Stimulated activated CD8-positive, alpha-beta memory T cell treated with anti-CD3 and anti-CD28 coated beads, Interleukin-4, amount 100 ng/mL, for 1 hour (primary cell): Measurements from ENCODE around the gene ST8SIA4.

Experiments
- DNase-seq, 2 donors: peaks; one replicate each; pipeline ENCODE4 v3.0.0-alpha.2; 2020; ENCODE audit warnings: low read depth in 2 of 2, low spot score in 1 of 2

ST8SIA4 gene

DNA sequence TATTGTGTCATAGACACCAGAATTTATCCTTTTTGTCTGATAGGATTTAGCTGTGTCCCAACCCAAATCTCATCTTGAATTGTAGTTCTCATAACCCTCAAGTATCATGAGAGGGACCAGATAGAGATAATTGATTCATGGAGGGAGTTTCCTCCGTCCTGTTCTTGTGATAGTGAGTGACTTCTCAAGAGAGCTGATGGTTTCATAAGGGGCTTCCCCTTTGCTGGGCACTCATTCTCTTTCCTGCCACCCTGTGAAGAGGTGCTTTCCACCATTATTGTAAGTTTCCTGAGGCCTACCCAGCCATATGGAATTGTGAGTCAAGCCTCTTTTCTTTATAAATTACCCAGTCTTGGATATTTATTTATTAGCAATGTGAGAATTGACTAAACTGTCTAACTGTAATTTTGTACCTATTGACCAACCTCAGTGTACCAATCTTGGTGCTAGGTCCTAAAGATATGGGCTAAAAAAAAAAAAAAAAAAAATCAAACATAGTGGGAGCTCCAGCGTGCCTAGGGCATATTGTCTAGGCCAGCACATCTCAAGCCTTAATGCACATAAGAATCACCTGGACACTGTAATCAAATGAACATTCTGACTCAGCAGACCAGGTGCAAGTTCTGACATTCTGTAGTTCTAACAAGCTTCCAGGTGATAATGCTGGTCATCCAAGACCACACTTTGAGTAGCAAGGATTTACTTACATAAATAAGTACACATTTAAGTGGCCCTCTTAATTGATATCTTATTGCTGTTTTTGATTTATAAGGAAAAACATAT, 30.5 kb downstream of the ST8SIA4 start:
- no peak for DNase-seq

DNA sequence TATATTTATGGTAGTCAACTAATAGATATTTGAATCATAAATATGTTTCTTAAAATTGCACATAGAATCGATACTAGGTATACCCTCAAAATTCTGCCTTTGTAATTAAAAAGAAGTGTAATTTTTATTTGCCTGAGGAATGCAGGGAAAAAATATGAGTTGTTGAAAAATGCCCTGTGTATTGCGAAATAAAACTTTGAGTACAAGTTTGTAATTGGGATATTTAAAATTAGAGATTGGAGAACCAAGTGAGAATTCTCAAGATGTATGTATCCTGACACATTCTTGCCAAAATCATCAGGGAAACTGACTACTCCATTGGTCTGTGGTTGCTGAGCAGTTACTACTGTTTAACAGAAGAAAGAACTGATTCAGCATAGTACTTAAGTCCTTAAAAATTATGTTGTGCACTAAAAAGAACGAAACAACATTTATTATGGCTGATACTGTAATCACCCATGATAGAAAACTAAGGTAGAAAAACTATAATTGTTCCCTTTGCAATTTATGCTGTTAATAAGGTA, 36.0 kb downstream of the ST8SIA4 start:
- DNase-seq: no peak

DNA sequence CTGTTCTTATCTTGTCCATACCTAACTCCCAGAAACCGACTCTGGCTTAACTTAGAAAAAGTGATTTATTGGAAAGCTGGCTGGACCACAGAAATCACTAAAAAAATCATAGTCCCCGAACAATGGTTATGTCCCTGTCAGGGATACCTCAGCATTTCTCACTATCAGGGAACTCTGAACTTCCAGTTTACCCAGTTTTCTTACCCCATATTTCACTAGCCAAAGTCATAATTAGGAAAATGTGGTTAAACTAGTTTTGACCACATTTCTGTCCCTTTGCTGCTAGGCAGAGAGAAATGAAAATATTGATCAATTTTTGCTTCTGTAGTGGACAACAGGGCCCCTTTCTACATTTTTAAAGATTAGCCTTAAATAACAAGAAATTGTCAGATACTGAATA, 38.2 kb downstream of the ST8SIA4 start:
- DNase-seq: no peak

DNA sequence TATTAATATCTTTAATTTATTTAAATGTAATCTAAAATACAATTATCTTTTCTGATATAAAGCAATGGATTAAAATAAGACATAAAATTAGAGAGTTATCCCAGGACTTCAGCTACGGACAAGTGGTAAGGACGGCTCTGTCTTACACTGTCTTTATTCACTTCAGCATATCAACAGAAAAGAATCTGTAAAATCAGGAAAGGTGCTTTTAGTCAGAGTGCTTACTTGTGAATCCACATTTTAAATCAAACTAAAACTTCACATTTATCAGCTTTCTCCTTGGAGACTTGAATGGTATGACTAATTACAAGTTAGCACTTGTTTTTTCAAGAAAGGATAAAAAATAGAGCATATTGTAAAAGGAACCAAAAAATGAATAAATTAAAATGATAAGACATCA, 39.3 kb downstream of the ST8SIA4 start:
- no peak for DNase-seq

DNA sequence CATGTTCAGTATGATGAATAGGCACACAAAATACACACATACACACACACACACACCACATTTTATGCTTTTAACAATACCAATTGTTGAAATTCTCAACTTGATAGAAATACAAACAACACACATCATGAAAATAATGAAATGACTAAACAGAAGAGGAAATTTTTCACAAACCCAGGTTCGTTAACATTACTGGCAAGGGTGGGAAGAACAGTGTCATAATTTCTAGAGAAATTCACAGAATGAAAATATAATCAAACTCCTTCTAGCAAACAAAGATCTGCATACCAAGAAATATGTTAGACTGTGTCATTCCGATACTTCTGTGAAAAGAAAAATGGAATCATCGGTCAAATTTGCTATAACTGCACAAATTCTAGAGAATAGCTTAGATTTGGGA, 41.9 kb downstream of the ST8SIA4 start:
- DNase-seq: no peak

DNA sequence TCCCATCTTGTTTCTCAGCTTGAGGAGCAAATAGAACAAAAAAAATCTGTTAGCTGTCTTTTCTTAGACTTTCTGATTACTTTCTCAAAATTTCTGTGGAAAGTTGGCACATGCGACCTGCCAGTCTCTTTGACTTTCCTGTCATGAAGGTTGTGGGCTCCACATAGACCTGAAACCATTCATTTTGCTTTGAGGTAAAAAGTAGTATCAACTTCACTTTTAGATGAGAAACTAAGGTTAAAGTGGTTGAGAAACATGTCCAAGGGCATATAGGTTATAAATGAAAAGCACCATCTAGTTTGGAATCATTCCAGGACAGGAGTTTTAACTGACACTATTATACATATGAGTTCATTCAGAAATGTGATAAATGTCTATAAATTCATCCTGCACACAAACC, 42.7 kb downstream of the ST8SIA4 start:
- no peak for DNase-seq

DNA sequence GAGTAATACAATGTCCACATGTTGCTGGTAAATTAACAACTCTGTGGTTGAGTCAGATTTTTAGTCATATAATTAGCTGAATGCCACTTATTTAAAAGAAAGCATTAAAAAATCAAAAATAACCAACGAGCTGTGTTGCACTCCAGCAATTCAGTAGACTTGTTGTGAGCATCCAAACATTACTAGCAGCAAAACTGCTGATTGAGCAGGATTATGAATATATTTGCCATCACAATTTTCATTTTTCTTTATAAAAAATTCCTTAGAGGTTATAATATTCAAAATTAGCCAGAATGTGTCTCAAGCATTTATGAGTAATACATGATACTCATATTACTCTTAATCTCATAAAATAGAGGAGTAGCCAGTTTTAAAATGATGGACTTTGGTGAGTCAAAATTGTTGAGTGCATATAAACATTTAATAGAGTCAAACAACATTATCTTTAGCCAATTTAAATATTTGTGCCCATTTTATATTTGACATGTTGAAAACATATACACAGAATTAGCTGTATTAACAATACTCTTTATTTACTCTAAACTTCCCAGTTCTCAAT, 44.0 kb downstream of the ST8SIA4 start:
- no peak for DNase-seq

DNA sequence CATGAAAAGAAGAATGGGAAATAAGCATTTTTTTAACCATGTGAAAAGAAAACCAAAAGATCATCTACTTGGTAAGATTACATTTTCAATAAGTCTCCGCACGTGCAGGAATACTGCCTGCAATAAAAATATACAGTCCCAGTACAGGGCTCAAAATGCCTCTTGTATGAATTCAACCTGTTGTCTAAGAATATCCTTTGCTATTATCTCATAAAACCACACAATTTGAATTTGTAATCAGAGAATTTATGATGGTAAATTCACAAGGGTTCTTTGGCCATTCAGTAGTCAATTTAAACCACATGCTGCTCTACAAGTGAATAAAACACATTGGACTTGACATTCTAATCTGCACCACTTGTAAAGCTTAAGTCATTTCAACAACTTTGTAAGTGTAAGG, 46.6 kb downstream of the ST8SIA4 start:
- no peak for DNase-seq

DNA sequence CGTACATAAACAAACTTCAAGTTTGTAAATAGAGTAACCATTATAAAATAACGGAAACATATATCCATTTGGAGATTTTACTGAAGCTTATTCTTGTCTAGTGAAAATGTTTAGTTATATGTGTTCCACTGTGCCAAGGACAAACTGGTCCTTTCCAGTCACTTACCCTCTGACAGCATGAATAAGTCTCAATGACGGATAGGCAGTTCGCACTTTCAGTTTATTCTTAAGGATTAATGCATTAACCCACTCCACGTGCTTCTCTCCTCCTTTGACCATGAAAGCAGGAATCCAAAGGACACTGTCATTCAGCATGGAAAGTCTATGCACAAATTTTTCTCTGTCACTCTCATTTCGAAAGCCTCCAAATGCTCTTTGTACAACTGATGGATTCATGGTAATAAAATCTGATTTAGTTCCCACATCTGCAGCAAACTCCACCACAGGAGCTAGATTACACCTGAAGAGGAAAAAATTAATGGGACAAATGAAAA, 47.1 kb downstream of the ST8SIA4 start:
- no peak for DNase-seq

DNA sequence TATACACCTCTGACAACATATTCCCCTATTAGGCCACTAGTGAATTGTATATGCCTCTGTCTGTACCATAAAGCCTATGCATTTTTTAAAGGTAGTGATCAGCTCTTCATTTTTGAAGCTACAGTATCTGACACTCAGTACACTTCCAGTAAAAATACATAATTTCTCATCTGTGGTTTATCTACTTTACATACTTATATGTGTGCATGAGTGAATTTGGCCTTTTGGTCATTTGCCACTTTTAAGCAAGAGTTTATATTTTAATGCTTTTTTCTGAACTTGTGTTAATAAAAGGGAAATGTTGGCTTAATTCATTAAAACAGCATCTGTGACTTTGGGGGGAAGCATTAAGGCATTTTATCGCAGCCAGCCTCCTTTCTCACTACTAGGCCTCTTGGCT, 47.8 kb downstream of the ST8SIA4 start:
- DNase-seq: no peak

DNA sequence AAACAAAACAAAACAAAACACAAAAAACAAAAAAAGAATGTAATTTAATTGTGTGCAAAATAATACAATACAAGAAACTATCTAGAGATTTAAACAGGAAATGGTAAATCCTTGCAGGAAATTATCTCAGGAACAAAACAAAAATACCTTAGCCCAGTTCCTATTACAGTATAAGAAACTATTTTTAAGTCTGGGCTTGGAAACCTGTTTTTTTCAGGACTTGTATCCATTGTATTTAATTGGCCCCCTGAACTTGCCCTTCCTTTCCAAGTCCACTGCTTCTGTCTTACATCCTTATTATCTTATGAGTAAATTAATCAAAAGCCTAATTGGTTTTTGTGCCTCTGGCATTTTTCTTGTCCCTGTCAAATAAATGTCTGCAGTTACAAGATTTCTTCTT, 48.5 kb downstream of the ST8SIA4 start:
- no peak for DNase-seq

DNA sequence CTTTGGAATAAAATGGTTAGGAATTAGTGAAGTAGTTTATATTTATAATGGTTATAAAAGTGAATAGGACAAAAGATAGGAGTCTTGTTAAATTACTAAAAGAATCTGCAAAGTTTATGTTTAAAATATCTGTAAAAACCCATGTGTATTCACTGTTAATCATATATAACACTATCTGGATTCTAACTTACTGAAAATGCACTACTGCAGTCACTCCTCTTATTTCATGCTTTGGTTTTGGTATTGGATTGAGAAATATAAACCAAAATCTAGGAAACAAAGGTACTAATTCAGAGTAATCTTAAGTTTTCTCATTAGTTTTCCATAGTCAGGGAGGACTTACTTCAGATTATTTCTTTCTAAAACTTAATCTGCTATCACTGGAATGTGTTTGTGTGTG, 49.5 kb downstream of the ST8SIA4 start:
- DNase-seq: no peak

DNA sequence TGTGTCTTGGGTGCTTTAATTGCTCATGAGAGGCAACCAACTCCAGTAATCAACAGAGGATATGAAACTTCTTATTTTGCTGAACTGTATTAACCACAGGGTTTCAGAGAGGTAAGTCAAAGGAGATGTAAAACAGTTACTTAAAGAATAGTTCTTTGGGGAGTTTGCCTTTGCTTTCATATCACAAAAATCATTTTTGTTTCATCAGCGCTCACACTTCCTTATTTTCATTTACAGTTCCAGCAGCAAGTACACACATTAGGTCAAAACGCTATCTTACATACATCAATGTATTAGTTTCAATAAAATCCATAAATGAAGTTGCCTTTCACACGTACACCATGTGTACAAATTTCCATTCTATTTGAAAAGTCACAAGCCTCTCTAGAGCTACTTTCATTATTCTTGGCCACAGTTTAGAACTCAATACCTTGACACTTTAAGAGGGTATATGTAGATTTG, 50.1 kb downstream of the ST8SIA4 start:
- DNase-seq: no peak

DNA sequence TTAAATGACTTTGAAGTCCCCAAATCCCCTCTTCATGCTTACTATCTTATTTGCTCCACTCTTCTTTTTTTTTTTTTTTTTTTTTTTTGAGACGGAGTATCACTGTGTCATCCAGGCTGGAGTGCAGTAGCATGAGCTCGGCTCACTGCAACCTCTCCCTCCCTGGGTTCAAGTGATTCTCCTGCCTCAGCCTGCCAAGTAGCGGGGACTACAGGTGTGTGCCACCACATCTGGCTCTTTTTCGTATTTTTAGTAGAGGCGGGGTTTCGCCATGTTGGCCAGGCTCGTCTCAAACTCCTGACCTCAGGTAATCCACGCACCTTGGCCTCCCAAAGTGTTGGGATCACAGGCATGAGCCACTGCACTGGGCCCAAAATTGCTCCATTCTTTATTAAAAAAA, 51.0 kb downstream of the ST8SIA4 start:
- no peak for DNase-seq

DNA sequence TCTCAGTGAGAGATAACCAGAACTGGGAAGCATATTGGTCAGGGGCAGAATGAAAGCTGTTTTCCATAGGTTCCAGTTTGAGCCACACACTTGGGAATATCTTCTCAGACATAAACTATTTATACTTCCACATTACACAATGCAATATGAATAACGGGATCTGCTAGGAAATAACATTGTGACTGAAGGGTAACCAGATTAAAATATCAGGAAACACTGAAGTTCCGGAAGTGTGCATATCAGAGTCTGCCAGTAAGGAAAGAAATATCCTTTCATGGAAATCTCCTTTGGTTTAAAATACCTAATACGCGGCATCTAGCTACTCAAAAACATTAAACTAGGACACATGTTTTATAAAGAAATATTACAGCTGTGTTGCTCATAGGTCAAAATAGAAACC, 56.3 kb downstream of the ST8SIA4 start:
- no peak for DNase-seq

DNA sequence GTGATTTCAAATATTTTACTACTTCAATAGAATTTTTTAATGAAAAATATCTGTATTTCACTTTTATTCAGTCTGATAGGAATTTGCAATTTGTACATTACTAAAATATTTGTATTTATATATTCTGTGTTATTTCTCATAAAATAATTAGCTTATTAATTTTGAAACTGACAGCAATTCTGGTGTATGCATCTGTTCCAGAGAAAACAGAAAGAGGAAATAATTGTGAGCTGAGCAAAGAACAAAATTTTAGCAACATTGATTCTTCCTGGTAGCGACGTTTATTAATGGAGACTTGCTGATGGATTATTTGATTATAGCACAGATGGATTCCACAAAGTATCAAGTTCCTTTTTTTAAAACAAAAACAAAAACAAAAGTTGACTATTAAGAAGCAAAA, 61.0 kb downstream of the ST8SIA4 start:
- DNase-seq: no peak

DNA sequence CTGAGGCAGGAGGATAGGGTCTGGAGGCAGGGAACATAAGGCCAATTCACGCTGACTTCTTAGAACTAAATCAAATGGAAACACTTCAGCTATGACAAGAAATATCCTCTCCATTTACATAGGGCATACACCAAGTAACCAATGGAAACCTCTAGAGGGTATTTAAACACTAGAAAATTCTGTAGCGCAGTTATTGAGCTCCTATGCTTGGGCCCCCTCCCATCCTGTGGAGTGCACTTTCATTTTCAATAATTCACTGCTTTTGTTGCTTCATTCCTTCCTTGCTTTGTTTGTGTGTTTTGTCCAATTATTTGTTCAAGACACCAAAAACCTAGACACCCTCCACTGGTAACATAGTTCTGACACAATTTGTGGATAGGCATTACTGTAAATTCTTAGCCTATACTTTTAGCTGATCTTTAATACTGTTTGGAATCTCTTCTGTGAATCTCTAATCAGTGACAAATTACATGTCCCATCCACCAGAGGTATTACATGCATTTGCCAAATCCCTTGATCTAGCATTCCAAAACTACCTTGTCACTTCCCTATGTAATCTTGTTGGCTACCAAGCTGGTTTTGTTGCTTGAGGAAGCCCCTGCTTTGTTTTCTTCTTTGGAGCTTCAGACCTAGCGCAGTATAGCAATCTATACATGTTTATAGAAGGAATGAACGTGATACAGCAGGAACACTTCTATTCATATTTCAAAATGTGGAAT, 61.6 kb downstream of the ST8SIA4 start:
- DNase-seq: no peak

DNA sequence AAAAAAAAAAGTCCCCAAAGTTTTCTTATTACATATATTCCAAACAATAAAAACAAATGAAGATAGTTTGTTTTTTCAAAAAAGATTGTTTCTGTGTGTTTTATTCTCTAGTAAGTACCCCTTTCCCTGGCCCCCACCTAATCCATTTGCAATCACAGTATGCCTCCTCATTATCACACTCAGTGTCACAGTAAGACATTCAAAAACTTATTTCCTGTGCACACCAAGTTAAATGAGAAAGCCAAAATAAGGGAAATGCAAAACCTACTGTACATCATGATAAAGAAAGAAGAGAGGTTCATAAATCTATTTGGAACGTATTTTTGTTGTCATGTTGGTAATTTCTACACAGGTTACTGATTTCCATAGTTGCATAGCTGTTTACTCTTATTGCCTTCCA, 62.3 kb downstream of the ST8SIA4 start:
- DNase-seq: no peak

DNA sequence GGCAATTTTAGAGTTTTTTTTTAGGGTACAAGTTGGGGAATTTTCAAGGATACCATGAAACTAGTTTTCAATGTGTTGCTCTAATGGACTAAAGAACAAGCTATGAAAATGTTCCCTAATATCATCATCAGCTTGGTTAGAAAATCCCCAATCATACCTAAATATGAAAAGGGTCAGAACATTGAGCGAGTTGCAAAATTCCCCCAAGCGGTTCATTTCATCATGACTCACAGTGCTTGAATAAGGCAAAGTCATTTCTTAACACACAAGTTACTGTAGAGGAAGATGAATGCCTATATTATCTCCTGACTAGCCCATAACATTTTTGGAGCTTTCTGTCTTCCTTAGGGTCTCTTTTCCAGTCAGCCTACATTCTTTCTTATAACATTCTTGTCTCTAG, 62.7 kb downstream of the ST8SIA4 start:
- no peak for DNase-seq

DNA sequence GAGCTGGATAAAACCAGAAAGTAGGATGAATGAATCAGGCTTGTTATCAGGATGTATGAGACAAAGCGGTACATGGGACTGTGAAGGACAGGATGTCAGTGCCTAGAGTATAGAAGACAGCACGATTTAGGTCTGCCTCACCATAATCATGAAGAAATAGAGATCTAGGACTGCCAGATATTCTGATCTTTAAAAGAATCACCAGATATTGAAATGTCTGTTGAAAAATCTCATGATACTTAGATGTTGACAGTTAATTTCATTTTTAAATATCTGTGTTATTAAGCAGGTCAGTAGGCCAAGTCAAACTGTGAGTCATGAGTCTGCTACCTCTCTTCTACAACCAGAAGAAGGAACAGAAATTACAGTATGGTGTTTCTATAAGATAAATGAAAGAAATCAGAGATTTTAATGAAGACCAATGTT, 65.0 kb downstream of the ST8SIA4 start:
- no peak for DNase-seq

DNA sequence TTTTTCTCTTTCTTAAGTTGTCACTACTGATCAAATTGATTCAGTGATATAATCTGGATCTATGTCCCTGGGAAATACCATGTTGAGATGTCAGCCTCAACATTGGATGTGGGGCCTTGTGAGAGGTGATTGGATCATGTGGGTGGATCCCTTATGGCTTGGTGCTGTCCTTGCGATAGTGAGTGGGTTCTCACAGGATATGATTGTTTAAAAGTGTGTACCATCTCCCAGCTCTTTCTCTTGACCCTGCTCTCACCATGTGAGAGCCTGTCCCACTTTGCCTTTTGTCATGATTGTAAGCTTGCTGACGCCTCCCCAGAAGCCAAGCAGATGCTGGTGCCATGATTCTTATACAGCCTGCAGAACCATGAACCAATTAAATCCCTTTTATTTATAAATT, 68.6 kb downstream of the ST8SIA4 start:
- DNase-seq: no peak
